Sciatic nerve (tissue), 2 donors: Measurements from ENCODE around the gene PRC1. TPM values are rescaled to one million over a fixed set of nuclear protein-coding genes. Genes with fewer than 3 reads are reported as not detected.

ENCODE experiments used
- ATAC-seq: fragments of 200-7000 bp; cut with Tn5 transposase; one replicate; pipeline ENCODE4 v1.9.1; 2020; ENCODE audit warnings: mild to moderate bottlenecking, moderate library complexity
- DNase-seq: peaks from one replicate; pipeline ENCODE4 v3.0.0-alpha.2; 2020; ENCODE audit warnings: low spot score
- intact Hi-C: fragments of 100-400 bp; cut with DNase I; formaldehyde crosslinking; loops from one replicate; pipeline ENCODE4 v1.14.2; 2022
- total RNA-seq: library from RNA; stranded (reverse); fragmentation: NEBNext Ultra II Directional; extraction: Animal tissue kit (Norgen Biotek cat#: 25700); gene quantifications from one replicate; pipeline ENCODE4 v1.2.1, GENCODE V29; 2021
- donor health status: DM: no; HTN: no; CAD: no.
- donor health status: DM: no; HTN: no; CAD: no.

Gene PRC1
- total RNA-seq, 1 donor from 2014 or later: 5.7 TPM

- intact Hi-C loops: no loop called here
- DNase-seq: no peak
Observed at GRCh38 chr15:90918034-90918788, 76.1 kb downstream of the PRC1 start.

GRCh38 chr15:90917569-90917968 lies 76.8 kb downstream of the PRC1 start:
- ATAC-seq (no peak), DNase-seq (no peak)

More at GRCh38 chr15:90918034-90918788, 76.1 kb downstream of the PRC1 start:
- no peak for ATAC-seq

GRCh38 chr15:90916461-90916860 lies 77.9 kb downstream of the PRC1 start:
- DNase-seq (no peak), ATAC-seq (no peak)
- intact Hi-C loops: no loop called here

More at GRCh38 chr15:90917569-90917968, 76.8 kb downstream of the PRC1 start:
- intact Hi-C loops: no loop called here

Other genes starting within 250 kb of the PRC1 start
- gene FURIN, start 125.9 kb downstream of the PRC1 start, total RNA-seq: 51.6 TPM
- 44.8 TPM for gene FES, start 110.0 kb downstream of the PRC1 start, total RNA-seq
- gene MAN2A2, start 91.2 kb downstream of the PRC1 start, total RNA-seq: 150 TPM
- 12.7 TPM for gene HDDC3, start 62.0 kb downstream of the PRC1 start, total RNA-seq
- gene UNC45A, start 59.2 kb downstream of the PRC1 start, total RNA-seq: 56.8 TPM
- 12.4 TPM for gene RCCD1, start 39.7 kb downstream of the PRC1 start, total RNA-seq
- gene VPS33B, start 28.1 kb upstream of the PRC1 start, total RNA-seq: 13.0 TPM
- 19.1 TPM for gene SV2B, start 105.7 kb upstream of the PRC1 start, total RNA-seq